T-helper 2 cell treated with Interferon-gamma antibody and Interleukin-4, amounts not matched to agents 100 ng/mL and 5 ng/mL, for 36 hours (primary cell): Measurements from ENCODE around the gene SLC46A2. TPM values are rescaled to one million over a fixed set of nuclear protein-coding genes. Genes with fewer than 3 reads are reported as not detected.

ENCODE experiments used
- intact Hi-C: fragments of 100-400 bp; cut with micrococcal nuclease; formaldehyde crosslinking; loops from one replicate; pipeline ENCODE4 v1.15.1; 2023
- total RNA-seq: library from RNA; stranded (reverse); gene quantifications from 2 replicates; pipeline ENCODE4 v1.2.3, GENCODE V29; 2022

The SLC46A2 gene
- total RNA-seq, 1 donor from 2014 or later, result not detected

DNA sequence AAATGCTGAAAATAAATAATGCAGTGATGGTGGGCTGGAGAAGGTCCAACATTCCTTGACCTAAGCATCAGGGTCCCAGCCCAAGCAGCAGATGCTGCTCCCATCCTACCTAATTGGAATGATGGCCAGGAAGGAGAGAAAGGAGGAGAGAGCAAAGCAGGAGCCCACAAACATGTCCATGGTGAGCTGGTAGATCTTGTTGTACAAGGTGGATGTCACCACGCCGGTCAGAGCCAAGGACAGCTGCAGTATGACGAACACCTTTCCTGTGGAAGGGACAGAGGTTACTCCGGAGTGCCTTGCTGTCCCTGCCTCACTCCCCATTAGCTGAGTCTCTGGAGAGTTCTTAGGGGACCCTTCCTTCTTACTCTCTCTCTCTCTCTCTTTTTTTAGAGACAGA, 4.3 kb downstream of the SLC46A2 start:
- intact Hi-C loops, result no loop called here

GRCh38 chr9:112885324-112885723, 5.4 kb downstream of the SLC46A2 start:
- intact Hi-C loops, result no loop called here

GRCh38 chr9:112884721-112885120, 6.0 kb downstream of the SLC46A2 start:
- intact Hi-C loops, result no loop called here

DNA sequence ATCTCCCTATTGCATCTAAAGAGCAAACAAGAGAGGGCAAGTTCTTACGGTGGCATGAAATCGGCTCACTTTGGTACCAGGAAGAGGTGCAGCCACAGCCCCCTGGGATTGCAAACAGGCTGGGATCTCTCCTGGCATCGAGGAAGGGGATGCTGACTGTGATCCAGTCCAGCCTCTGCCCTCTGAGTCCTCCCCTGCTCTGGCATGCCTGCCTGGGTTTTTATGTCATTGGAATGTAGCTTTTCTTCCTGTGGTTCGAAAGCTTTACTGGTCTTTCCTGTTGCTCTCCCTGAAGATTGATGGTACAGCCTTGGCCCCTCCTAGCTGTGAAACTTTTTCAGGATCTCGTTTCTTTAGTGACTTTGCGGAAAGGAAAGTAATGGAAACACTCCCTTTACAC, 6.6 kb downstream of the SLC46A2 start:
- intact Hi-C loops, result no loop called here

- intact Hi-C loops, result no loop called here
Measured at GRCh38 chr9:112881331-112881730, 9.3 kb downstream of the SLC46A2 start.

GRCh38 chr9:112880650-112881049, 10.0 kb downstream of the SLC46A2 start:
- intact Hi-C loops, result no loop called here

DNA sequence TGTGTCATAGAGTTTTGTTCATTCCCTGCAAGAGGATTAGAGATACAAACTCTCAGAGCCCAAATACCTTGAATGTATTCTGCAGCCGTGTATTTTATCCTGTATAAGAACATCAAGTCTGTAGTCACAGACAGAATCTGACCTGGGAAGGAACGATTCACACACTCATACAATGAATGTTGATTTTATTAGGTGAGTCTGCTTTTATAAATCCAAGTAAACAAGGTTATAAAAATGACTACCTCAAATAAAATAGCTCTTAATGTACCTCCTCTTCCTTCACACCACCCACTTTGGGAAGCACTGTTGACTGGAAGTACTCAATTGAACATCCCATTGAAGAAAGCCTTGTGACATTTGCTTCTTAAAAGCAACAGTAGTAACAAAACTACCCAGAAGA, 11.9 kb downstream of the SLC46A2 start:
- intact Hi-C loops, result no loop called here

GRCh38 chr9:112873773-112874405, 16.8 kb downstream of the SLC46A2 start:
- intact Hi-C loops, result no loop called here

- intact Hi-C loops, result no loop called here
Measured at GRCh38 chr9:112872019-112872418, 18.7 kb downstream of the SLC46A2 start.

DNA sequence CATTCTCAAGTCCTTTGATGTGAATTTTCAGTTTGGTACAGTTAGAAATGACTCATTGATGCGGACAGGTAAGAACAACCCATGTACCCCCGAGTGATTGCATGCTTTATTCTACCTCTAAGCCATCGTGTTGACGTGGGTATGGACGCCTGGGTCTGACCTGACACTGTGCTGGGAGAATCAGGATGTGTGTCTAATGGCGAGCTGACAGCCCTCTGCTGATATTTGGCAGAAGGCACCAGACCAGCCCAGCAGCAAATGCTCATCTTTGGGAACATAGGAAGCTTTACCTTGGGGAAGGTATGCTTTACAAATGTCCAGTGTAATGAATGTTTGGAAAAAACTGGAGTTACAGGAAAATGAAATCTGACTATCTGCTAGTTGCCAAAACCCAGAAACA, 20.1 kb downstream of the SLC46A2 start:
- intact Hi-C loops, result no loop called here

DNA sequence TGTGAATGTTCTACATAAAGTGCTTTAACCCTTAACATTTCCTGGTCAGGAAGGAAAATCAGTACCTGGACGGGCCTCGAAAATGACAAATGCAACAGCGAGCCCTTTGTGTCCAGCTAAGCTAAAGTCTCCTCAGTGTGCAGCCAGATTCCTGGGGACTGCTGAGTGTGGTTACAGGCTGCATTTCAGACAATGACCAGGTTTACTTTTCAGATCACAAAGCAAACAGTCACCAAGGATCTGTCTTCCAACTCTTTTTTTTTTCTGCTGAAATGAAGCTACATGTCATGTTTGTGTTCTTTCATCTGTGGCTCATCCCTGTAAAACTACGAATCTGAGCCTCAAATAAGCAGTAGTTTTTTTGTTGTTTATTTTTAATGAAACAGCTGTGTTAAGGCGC, 20.8 kb downstream of the SLC46A2 start:
- intact Hi-C loops, result no loop called here

- intact Hi-C loops, result no loop called here
Measured at GRCh38 chr9:112869041-112869529, 21.6 kb downstream of the SLC46A2 start.

GRCh38 chr9:112868461-112868860, 22.2 kb downstream of the SLC46A2 start:
- intact Hi-C loops, result no loop called here

DNA sequence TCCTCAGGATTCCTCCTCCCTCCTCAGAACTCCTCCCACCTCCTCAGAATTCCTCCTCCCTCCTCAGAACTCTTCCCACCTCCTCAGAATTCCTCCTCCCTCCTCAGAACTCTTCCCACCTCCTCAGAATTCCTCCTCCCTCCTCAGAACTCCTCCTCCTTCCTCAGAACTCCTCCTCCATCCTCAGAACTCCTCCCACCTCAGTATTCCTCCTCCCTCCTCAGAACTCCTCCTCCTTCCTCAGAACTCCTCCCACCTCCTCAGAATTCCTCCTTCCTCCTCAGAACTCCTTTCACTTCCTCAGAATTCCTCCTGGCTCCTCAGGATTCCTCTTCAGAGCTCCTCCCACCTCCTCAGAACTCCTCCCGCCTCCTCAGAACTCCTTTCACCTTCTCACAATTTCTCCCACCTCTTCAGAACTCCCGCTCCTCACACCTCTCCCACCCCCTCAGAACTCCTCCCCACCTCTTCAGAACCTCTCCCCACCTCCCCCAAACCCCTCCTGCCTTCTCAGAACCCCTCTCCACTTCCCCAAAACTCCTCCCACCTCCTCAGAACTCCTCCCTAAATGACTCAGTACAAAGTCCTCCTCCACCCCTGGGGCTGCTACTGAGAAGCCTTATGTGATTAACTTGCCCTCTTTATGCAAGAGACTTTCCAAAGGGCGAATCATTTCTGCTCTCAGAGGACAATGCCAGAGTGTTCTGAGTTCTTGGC, 23.2 kb downstream of the SLC46A2 start:
- intact Hi-C loops, result no loop called here

- intact Hi-C loops, result no loop called here
Measured at GRCh38 chr9:112866662-112867274, 23.9 kb downstream of the SLC46A2 start.

DNA sequence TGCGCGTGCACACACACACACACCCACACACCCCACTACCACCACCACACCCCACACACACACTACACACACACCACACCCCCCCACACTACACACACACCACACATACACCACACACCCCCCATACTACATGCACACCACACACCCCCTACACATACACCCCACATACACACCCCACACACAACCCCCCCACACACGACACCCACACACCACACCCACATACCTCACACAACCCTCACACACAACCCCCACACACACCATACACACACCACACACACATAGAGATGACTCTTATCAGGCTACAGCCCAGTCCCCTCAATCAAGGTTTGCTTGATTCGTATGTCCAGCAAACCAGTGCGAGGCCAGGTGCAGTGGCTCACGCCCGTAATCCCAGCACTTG, 25.7 kb downstream of the SLC46A2 start:
- intact Hi-C loops, result no loop called here

- intact Hi-C loops, result no loop called here
Measured at GRCh38 chr9:112864403-112864802, 26.3 kb downstream of the SLC46A2 start.

GRCh38 chr9:112863746-112864145, 26.9 kb downstream of the SLC46A2 start:
- intact Hi-C loops, result no loop called here

- intact Hi-C loops, result no loop called here
Measured at GRCh38 chr9:112863214-112863613, 27.5 kb downstream of the SLC46A2 start.

DNA sequence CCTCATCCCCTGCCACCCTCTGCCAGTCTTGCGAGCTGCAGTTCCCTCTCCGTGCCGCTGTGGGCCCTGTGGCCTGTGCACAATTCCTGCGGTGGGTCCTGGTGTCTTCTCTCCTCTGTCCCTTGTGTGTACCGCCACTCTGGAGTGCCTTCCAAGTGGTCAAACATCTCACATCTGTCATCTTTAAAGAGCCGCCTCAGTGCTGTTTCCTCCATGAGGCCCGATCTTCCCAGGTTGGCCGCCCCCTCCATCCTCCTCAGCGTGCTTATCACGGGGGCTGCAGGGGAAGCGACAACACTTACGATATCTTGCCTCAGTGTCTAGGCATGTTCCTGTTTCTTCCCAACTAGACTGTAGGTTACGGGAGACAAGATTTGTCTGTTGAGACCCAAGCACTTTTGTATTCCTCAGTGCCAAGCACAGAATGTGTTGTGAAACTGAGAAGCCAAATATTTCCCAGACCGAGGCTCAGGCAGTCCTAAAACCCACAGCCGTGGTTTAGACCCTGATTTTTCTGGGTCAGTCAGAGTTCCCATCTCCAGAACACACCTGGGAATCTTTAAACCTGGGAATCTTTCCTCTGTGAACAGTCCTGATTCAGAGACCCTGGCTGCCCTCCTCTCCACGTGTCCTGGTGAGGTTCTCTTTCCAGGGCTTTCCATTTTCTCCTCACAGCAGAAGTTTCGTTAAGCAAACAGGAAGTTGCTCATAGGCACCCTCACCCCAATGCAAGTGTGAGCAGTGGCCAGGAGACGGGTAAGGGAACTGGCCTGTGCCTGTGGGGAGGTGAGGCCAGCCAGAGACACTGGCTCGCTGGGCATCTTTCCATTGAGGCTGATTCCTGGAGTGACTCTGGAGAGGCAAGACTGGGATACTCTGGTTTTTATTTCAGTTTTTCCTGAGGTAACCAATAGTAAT, 28.8 kb downstream of the SLC46A2 start:
- intact Hi-C loops, result no loop called here

DNA sequence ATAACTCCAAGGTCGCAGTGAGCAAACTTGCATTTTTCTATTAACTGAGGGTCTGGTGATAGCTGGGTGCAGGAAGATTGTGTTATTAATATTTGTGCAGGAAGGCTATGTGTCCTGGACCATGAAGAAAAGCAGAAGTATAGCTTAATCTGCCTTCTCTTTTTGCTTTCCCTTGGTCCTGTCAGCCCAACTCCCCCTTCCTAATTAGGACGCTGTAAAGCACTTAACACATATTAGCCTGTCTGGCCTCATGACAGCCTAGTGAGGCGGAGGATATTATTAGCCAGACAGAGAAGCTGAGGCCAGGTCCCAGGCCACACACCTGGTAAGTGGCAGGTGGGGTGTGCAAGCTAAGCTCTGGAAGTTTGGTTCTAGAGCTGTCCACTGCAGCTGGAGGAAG, 29.5 kb downstream of the SLC46A2 start:
- intact Hi-C loops, result no loop called here

GRCh38 chr9:112860451-112860850, 30.2 kb downstream of the SLC46A2 start:
- intact Hi-C loops, result no loop called here
